ENCODE measurements around the gene CCDC88B. TPM values are rescaled to one million over a fixed set of nuclear protein-coding genes. Genes with fewer than 3 reads are reported as not detected.

The CCDC88B gene
- total and polyA plus RNA-seq, 9 of the 15 experiments (the other 6 are each of a cell fraction or from before 2014, with no cell fraction given): 0.13 to 18.1 (median 7.9) TPM

DNA sequence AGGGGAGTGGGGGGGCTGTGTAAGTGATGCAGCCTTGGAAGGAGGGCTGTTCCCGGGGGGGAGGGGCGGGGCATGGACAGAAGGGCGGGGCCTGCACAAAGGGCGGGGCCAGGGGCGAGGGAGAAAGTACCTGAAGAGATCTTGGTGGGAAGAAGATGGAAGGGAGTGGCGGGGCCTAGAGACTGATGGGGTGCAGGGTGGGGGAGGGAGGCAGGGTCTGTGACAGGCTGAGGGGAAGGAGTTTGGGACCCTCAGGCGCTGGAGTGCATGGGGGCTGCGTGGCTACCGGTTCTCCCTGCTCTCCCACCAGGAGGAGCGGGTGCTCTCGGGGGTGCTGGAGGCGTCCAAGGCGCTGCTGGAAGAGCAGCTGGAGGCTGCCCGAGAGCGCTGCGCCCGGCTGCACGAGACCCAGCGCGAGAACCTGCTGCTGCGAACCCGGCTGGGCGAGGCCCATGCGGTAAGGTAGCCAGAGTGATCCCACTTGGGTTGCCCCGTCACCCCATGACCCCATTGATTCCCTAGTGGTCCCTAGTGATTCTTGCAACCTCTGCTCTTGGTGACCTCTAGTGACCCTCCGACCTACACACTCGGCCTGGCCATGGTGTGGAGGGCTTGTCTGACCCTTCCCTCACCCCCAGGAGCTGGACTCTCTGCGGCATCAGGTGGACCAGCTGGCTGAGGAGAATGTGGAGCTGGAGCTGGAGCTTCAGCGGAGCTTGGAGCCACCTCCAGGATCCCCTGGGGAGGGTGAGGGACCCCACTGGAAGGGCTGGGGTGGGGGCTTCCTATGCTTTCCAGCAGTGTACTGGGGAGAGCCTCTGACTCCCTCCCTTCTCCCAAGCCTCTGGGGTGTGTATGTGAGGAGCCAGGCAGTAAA lies 3.1 kb downstream of the CCDC88B start (continued):
- no peak for TF ChIP-seq BMI1 (IDR thresholded peaks at IDR 0.05; ENCODE audit: low read length)
- TF ChIP-seq ZNF75A (CRISPR knock-in tag; IDR thresholded peaks at IDR 0.05): no peak
- no peak for TF ChIP-seq KLF1 (tag; IDR thresholded peaks at IDR 0.05)
- TF ChIP-seq ZNF318 (IDR thresholded peaks at IDR 0.05; ENCODE audit: borderline replicate concordance in 1 of 2, low read depth in 1 of 2): no peak
- TF ChIP-seq TFAP4 (CRISPR knock-in tag; IDR thresholded peaks at IDR 0.05; ENCODE audit: borderline replicate concordance): 0 out of 2 replicates have a peak, but pooled peaks have one; percentile 1
- TF ChIP-seq CBFA2T2 (conservative IDR thresholded peaks at IDR 0.05): no peak
- TF ChIP-seq, protein P1, sequence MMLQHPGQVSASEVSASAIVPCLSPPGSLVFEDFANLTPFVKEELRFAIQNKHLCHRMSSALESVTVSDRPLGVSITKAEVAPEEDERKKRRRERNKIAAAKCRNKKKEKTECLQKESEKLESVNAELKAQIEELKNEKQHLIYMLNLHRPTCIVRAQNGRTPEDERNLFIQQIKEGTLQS (IDR thresholded peaks at IDR 0.05): no peak
- TF ChIP-seq, protein P1 (CRISPR knock-in tag; conservative IDR thresholded peaks at IDR 0.05): no peak
- TF ChIP-seq SMARCB1 (IDR thresholded peaks at IDR 0.05; ENCODE audit: insufficient read length, low read depth): no peak
- TF ChIP-seq, protein P2, sequence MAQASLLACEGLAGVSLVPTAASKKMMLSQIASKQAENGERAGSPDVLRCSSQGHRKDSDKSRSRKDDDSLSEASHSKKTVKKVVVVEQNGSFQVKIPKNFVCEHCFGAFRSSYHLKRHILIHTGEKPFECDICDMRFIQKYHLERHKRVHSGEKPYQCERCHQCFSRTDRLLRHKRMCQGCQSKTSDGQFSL (CRISPR knock-in tag; IDR thresholded peaks at IDR 0.05): peak; percentile 74
- TF ChIP-seq, protein P2 (tag; IDR thresholded peaks at IDR 0.05): no peak
- no peak for TF ChIP-seq TAF9B (IDR thresholded peaks at IDR 0.05; ENCODE audit: partially characterized antibody)
